HG03066 (cell line): Measurements from ENCODE around the gene IFIT1.
"Not testable (repeated sequence)": the region's sequence is repeated elsewhere in the genome, so short reads cannot be mapped to it uniquely, and the experiment has no call there.

Experiments used
- ATAC-seq: cut with Tn5 transposase; IDR thresholded peaks from one replicate; pipeline ENCODE4 v1.9.1; 2021; ENCODE audit warnings: low read depth; ENCODE audit not compliant: unreplicated experiment

Gene IFIT1

DNA sequence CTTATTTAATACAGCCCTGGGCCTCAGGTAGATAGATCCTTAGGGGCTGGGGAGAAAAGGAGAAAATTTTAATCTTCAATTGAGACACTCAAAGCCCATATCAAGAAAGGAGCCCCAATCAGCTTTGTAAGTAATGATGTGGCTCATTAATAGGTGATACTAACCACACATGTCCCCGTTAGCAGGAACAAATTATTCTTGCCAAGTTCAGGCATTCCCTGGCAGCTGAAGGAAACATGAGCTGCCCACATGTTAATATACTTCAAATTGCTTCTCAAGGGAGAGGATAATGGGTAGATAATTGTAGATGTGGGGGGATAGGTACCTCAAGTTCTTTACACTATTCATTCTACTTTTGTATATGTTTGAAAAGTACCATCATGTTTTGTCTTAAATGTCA is 36.5 kb downstream of the IFIT1 start:
- no peak for ATAC-seq

GRCh38 chr10:89431977-89432376 is 39.6 kb downstream of the IFIT1 start:
- no peak for ATAC-seq

- no peak for ATAC-seq
Observed at GRCh38 chr10:89438525-89438924, 46.1 kb downstream of the IFIT1 start.

- no peak for ATAC-seq
Observed at GRCh38 chr10:89440226-89441009, 48.0 kb downstream of the IFIT1 start.

GRCh38 chr10:89442289-89442688 is 49.9 kb downstream of the IFIT1 start:
- no peak for ATAC-seq

GRCh38 chr10:89444819-89445218 is 52.4 kb downstream of the IFIT1 start:
- ATAC-seq = not testable (repeated sequence)

GRCh38 chr10:89450901-89451300 is 58.5 kb downstream of the IFIT1 start:
- ATAC-seq = no peak

- no peak for ATAC-seq
Observed at GRCh38 chr10:89452193-89452592, 59.8 kb downstream of the IFIT1 start.

GRCh38 chr10:89454561-89455347 is 62.3 kb downstream of the IFIT1 start:
- no peak for ATAC-seq
